ENCODE data around the gene CHST1.

Gene CHST1

DNA sequence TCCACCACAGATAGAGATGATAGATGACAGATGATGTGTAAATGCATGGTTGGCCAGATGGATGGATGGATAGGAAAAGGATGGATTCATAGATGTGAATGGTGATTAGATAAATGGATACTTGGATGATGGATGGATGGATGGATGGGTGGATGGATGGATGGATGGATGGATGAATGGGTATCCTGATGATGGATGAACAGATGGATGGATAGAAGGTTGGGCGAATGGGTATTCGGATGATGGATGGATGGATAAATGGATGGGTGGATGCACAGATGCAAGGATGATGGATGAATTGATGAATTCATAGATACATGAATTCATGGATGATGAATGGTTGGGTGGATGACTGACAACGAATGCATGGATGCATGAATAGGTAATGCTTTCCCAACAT is 56.1 kb downstream of the CHST1 start:
- H3K4me3 ChIP-seq (ENCODE audit: low read depth, low read length) = no peak overlapping the region
- in situ Hi-C loops (cut with HindIII; ENCODE audit: low sequenced_read_pairs) = no loop called here
- no peak for DNase-seq (ENCODE audit: low read depth)
- TF ChIP-seq, protein P1, sequence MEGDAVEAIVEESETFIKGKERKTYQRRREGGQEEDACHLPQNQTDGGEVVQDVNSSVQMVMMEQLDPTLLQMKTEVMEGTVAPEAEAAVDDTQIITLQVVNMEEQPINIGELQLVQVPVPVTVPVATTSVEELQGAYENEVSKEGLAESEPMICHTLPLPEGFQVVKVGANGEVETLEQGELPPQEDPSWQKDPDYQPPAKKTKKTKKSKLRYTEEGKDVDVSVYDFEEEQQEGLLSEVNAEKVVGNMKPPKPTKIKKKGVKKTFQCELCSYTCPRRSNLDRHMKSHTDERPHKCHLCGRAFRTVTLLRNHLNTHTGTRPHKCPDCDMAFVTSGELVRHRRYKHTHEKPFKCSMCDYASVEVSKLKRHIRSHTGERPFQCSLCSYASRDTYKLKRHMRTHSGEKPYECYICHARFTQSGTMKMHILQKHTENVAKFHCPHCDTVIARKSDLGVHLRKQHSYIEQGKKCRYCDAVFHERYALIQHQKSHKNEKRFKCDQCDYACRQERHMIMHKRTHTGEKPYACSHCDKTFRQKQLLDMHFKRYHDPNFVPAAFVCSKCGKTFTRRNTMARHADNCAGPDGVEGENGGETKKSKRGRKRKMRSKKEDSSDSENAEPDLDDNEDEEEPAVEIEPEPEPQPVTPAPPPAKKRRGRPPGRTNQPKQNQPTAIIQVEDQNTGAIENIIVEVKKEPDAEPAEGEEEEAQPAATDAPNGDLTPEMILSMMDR (IDR thresholded peaks at IDR 0.05; ENCODE audit: low read depth, low read length, missing control alignments) = no peak

DNA sequence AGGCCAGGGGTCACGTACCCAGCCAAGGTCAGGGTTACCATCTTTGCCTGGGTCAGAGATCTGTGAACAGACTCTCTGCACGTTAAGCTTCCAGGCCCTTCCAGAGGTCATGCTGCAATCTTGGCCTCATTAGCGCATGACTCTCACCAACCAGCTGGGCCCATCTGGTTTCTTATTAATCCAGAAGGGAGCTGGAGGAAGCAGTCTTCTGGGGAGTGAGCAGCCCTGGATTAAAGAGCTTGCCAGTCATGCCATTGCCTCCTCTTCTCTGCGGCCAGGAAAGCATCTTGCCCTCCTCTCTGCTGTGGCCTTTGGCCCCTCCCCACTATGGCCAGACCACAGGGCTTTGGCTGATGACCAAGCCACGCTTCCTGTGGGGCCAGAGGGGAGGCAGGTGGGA is 57.4 kb downstream of the CHST1 start:
- H3K4me3 ChIP-seq (ENCODE audit: low read depth, low read length) = no peak overlapping the region
- no peak for DNase-seq (ENCODE audit: low read depth)
- in situ Hi-C loops (cut with HindIII; ENCODE audit: low sequenced_read_pairs) = no loop called here
- TF ChIP-seq, protein P1 (IDR thresholded peaks at IDR 0.05; ENCODE audit: low read depth, low read length, missing control alignments) = no peak

DNA sequence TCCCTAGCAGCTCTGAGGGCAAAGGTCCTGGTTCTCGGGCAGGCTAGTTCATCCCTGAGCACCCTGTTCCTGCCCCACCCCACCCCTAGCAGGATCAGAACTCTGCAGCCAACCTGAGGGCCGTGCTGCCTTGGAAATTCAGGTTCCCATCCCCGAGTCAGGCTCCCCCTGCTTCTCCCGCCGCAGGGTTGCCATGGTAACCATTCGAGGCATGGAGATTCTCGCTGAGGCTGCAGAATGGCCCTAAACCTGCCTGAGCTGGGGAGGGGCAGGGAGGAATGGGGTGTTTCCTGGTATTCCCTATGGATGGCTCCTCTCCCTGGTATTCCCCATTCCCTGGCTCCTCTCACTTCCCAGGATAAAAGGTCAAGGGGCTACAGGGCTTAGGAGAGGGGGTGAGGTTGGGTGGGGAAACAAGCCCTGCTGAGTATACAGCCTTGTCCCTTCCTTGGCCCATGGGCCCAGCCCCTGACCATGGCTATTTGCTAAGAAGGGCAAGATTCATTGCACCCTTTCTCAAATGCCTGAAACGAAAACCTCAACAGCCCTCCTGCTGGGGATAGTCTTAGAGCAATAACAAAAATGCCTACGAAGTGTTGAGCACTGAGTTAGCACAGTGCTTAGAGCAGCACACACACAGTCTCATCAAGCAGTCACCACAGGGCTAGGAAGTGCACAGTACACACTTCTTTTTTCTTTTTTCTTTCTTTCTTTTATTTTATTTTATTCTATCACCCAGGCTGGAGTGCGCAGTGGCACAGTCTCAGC is 58.7 kb downstream of the CHST1 start:
- in situ Hi-C loops (cut with HindIII; ENCODE audit: low sequenced_read_pairs) = no loop called here
- TF ChIP-seq, protein P1 (IDR thresholded peaks at IDR 0.05; ENCODE audit: low read depth, low read length, missing control alignments) = no peak

DNA sequence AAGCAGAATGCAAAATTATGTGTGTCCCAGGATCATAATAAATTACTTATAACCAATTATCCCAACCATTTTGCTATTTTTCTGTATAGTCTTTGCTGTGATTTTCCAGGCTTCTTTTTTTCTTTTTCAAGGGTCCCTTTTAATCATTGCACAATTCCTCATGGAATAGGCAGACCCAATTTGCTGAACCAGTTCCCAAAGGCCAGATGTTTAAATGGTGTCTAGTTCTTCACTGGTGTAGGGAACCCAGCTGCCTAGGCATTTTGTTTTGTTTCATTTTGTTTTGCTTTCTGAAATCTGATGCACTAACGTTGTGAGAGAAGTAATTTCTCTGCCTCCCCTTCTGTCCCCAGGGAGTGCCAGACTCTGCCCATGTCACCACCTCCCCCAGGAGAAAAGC is 60.4 kb downstream of the CHST1 start:
- in situ Hi-C loops (cut with HindIII; ENCODE audit: low sequenced_read_pairs) = no loop called here

More for the DNA sequence above, 58.7 kb downstream of the CHST1 start:
- DNase-seq (ENCODE audit: low read depth) = no peak
- H3K4me3 ChIP-seq (ENCODE audit: low read depth, low read length) = no peak overlapping the region

DNA sequence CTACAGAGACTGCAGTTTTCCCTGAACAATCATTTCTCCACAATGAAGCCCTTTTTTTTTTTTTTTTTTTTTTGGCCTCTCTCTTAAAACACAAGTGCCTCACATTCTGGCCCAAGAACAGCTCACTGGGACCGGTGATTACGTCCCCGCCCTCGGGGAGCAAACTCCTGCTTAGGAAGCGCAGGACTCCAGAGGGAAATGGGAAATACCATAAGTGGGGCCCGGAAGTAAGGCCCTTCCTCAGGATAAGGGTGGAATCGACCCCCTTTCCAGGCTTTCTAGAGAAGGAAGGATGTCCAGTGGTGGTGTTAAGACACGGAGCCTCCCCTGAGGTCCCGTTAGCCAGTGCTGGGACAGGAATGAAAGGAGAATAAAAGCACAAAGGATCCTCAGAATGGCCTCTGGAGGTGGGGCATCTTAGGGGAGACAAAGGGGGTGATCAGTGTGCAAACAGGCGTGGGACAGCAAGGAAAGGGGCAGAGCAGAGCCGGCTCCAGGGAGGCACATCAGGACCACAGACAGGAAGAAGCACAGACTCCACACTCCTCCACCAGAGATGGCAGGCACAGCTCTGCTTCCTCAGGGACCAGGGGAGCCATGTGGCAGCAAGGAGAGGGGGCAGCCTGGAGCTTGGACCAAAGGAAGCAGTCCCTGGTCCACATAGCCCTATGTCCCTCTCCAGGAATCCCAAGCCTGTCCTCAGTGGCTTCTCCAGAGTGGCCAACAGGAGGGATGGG is 61.3 kb downstream of the CHST1 start:
- no peak overlapping the region for H3K4me3 ChIP-seq (ENCODE audit: low read depth, low read length)
- TF ChIP-seq, protein P1 (IDR thresholded peaks at IDR 0.05; ENCODE audit: low read depth, low read length, missing control alignments) = no peak
- no peak for DNase-seq (ENCODE audit: low read depth)
- in situ Hi-C loops (cut with HindIII; ENCODE audit: low sequenced_read_pairs) = no loop called here

More for the DNA sequence above, 60.4 kb downstream of the CHST1 start:
- no peak overlapping the region for H3K4me3 ChIP-seq (ENCODE audit: low read depth, low read length)
- DNase-seq (ENCODE audit: low read depth) = no peak
- TF ChIP-seq, protein P1 (IDR thresholded peaks at IDR 0.05; ENCODE audit: low read depth, low read length, missing control alignments) = no peak

DNA sequence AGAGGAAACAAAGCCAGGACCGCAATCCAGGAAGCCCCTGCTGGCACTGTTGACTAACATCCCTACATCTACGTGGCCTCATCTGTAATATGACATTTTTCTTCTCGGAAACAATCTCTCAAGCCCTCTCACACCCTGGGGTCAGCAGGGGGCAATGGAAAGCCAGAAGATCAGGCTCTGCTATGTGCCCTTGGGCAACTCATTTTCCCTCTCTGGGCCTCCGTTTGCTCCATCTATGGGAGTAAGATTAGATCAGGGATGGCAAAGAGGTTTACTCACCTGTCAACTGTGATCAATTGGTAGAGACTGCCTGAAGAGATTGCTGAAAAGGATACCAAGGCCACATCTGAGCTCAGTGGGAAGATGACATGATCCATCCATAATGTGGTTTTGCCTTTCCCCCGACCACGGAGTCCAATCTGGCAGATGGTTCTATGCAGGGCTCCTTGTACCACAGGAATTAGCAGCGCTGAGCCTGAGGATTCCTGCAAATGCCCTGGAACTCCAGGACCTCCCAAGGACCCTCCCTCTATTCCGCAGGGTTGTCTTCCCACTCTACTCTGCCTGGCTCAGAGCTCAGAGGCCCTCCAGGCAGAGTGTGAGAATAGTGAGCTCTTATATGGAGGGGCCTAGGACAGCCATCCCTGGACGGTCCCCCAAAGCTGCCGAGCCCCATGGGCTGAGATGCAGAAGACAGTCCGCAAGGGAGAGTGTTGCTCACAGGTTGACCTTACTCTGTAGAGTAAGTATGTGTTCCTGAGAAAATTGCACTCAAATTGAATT is 66.1 kb downstream of the CHST1 start:
- no peak overlapping the region for H3K4me3 ChIP-seq (ENCODE audit: low read depth, low read length)
- no peak for DNase-seq (ENCODE audit: low read depth)
- in situ Hi-C loops (cut with HindIII; ENCODE audit: low sequenced_read_pairs) = no loop called here
- TF ChIP-seq, protein P1 (IDR thresholded peaks at IDR 0.05; ENCODE audit: low read depth, low read length, missing control alignments) = no peak

Measured in astrocyte of the cerebellum (primary cell).